ENCODE data around the gene TRIM47. TPM values are rescaled to one million over a fixed set of nuclear protein-coding genes. Genes with fewer than 3 reads are reported as not detected.

Gene TRIM47
- total and polyA plus RNA-seq, 2 of the 13 experiments (the other 11 are each of a cell fraction or from before 2014, with no cell fraction given), result 33.5 to 82.0 TPM

GRCh38 chr17:75878174-75878998, at the start of gene TRIM47 (continued):
- TF ChIP-seq ZNF687 (CRISPR knock-in tag; IDR thresholded peaks at IDR 0.05), result peak; percentile 78
- peak; percentile 89; the same call in 1 of the 2 replicates for TF ChIP-seq AKAP8 (CRISPR knock-in tag; IDR thresholded peaks at IDR 0.05)
- peak; percentile 39 for TF ChIP-seq ZIK1 (CRISPR knock-in tag; IDR thresholded peaks at IDR 0.05; ENCODE audit: borderline replicate concordance, low read depth)
- TF ChIP-seq ELF3 (CRISPR knock-in tag; IDR thresholded peaks at IDR 0.05), result peak; percentile 74; the same call in 1 of the 2 replicates
- TF ChIP-seq HINFP (CRISPR knock-in tag; IDR thresholded peaks at IDR 0.05; ENCODE audit: low read depth), result peak; percentile 84
- TF ChIP-seq ZNF180 (CRISPR knock-in tag; IDR thresholded peaks at IDR 0.05; ENCODE audit: borderline replicate concordance, low read depth), result no peak
- TF ChIP-seq NR2F6 (IDR thresholded peaks at IDR 0.05), result peak; percentile 13; the same call in 1 of the 2 replicates
- peak; percentile 49 for TF ChIP-seq NR2F6 (CRISPR knock-in tag; IDR thresholded peaks at IDR 0.05)
- TF ChIP-seq ZNF124 (CRISPR knock-in tag; IDR thresholded peaks at IDR 0.05), result peak; percentile 80
- peak; percentile 79; the same call in 1 of the 2 replicates for TF ChIP-seq ZNF292 (CRISPR knock-in tag; IDR thresholded peaks at IDR 0.05; ENCODE audit: borderline replicate concordance, low read depth)
- no peak for TF ChIP-seq CAMTA2 (CRISPR knock-in tag; IDR thresholded peaks at IDR 0.05; ENCODE audit: borderline replicate concordance)
- peak; percentile 51 for TF ChIP-seq TBX2 (CRISPR knock-in tag; IDR thresholded peaks at IDR 0.05; ENCODE audit: borderline replicate concordance)
- TF ChIP-seq ZBTB33 (CRISPR knock-in tag; IDR thresholded peaks at IDR 0.05), result peak; percentile 68; the same call in 1 of the 2 replicates
- TF ChIP-seq MBD4 (IDR thresholded peaks at IDR 0.05; ENCODE audit: borderline replicate concordance, low read length), result no peak
- TF ChIP-seq THAP11 (CRISPR knock-in tag; IDR thresholded peaks at IDR 0.05), result peak; percentile 70; the same call in 1 of the 2 replicates
- peak; percentile 96 for TF ChIP-seq IKZF5 (CRISPR knock-in tag; IDR thresholded peaks at IDR 0.05)
- peak; percentile 45; the same call in 1 of the 2 replicates for TF ChIP-seq KDM1A (CRISPR knock-in tag; IDR thresholded peaks at IDR 0.05)
- TF ChIP-seq DNMT3B (CRISPR knock-in tag; conservative IDR thresholded peaks at IDR 0.05), result peak; percentile 25; the same call in 1 of the 2 replicates

Data from HepG2 (cell line).